Suprapubic skin (tissue), 4 donors: ENCODE results near the gene PPFIA4.

Source experiments
- CTCF ChIP-seq, 2 donors: fragments of 200-600 bp in 1 of 2; fragments of 450-650 bp in 1 of 2; sonication (generic) in 1 of 2; IDR thresholded peaks; one replicate each; pipeline ENCODE4 v1.5.1; 2016 to 2019; ENCODE audit warnings: antibody characterized with exemption in 2 of 2, mild to moderate bottlenecking in 1 of 2, moderate library complexity in 1 of 2
- EP300 ChIP-seq: sonication (generic); formaldehyde crosslinking; IDR thresholded peaks from one replicate; pipeline ENCODE4 v1.6.1; 2017; ENCODE audit warnings: antibody characterized with exemption
- POLR2A ChIP-seq, 2 donors: fragments of 450-650 bp; IDR thresholded peaks; one replicate each; pipeline ENCODE4 v1.6.1; 2017; ENCODE audit warnings: antibody characterized with exemption in 2 of 2, mild to moderate bottlenecking in 2 of 2, moderate library complexity in 2 of 2
- POLR2AphosphoS5 ChIP-seq, 3 donors: sonication (generic); formaldehyde crosslinking; IDR thresholded peaks; one replicate each; pipeline ENCODE4 v1.6.1; 2017; ENCODE audit warnings: antibody characterized with exemption in 3 of 3

GRCh38 chr1:203077367-203077766 is 51.1 kb downstream of the PPFIA4 start:
- TF ChIP-seq CTCF (IDR thresholded peaks at IDR 0.05) (no peak), EP300 (no peak), POLR2A (IDR thresholded peaks at IDR 0.05) (no peak), POLR2AphosphoS5 (IDR thresholded peaks at IDR 0.05) (no peak)
